Measurements from ENCODE around the gene BAG5.

The BAG5 gene

GRCh38 chr14:103546652-103547454 lies 15.6 kb downstream of the BAG5 start:
- DNase-seq (ENCODE audit: low spot score) = no peak

GRCh38 chr14:103545915-103546651 lies 16.4 kb downstream of the BAG5 start:
- no peak for DNase-seq (ENCODE audit: low spot score)

- DNase-seq (ENCODE audit: low spot score) = no peak
Measured at GRCh38 chr14:103545219-103545914, 17.1 kb downstream of the BAG5 start.

- no peak for DNase-seq (ENCODE audit: low spot score)
Measured at GRCh38 chr14:103544388-103545218, 17.9 kb downstream of the BAG5 start.

GRCh38 chr14:103543721-103544387 lies 18.6 kb downstream of the BAG5 start:
- no peak for DNase-seq (ENCODE audit: low spot score)

DNA sequence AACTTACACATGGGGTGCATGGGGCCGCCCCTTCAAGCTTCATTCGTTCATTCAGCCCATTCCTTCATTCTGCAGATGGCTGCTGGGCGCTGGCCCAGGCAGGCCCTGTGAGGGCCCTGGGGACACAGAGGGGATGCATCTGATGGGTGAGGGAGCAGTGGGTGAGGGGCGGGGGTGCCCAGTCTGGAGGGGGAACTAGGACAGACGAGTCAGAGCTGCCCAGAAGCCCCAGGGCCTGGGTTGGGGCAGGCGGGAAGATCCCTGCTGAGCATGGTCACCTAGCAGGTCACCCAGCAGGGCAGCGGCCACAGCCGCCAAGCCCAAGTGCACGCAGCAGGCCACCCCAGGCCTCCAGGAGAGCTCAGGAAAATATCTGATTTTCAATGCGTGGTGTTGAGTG lies 19.3 kb downstream of the BAG5 start:
- no peak for DNase-seq (ENCODE audit: low spot score)

GRCh38 chr14:103542605-103543088 lies 19.8 kb downstream of the BAG5 start:
- no peak for DNase-seq (ENCODE audit: low spot score)

GRCh38 chr14:103541709-103542604 lies 20.5 kb downstream of the BAG5 start:
- no peak for DNase-seq (ENCODE audit: low spot score)

DNA sequence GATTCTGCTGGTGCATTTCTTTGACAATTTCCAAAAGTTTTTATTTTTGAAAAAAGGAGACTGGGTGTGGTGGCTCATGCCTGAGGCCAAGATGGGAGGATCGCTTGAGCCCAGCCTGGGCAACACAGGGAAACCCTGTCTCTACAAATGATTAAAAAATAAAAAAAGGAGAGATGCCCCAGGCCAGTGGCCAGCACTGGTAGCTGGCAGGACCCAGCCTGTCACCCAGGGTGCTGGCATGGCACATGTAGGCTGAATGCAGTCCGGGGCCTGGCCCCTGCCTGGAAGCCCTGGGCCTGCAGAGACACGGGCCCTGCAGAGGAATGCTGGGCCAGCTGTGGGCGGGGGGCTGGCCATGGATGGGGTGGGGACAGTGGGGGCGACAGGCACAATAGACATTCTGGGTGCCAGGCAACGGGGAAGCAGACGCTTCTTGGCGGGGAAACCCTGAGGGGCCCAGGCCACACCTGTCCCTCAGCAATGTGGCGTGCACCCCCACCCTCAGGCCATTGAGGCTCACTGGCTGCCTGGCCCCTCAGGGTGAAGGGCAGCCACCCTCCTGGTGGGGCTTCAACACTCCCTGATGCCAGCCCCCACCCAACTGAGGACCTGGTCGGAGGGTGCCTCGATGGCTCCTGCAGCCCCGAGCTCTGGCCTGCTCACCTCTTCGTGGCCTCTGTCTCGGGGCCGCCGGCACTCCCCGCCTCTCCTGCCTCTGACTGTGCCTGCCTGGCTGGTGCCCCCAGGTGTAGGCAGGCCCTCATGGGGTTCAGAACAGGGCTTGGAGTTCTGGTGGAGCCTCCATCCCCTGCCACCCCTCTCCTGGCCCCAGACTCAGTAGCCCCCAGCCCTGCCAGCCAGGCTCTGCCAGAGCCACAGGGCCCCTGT lies 21.4 kb downstream of the BAG5 start:
- no peak for DNase-seq (ENCODE audit: low spot score)

DNA sequence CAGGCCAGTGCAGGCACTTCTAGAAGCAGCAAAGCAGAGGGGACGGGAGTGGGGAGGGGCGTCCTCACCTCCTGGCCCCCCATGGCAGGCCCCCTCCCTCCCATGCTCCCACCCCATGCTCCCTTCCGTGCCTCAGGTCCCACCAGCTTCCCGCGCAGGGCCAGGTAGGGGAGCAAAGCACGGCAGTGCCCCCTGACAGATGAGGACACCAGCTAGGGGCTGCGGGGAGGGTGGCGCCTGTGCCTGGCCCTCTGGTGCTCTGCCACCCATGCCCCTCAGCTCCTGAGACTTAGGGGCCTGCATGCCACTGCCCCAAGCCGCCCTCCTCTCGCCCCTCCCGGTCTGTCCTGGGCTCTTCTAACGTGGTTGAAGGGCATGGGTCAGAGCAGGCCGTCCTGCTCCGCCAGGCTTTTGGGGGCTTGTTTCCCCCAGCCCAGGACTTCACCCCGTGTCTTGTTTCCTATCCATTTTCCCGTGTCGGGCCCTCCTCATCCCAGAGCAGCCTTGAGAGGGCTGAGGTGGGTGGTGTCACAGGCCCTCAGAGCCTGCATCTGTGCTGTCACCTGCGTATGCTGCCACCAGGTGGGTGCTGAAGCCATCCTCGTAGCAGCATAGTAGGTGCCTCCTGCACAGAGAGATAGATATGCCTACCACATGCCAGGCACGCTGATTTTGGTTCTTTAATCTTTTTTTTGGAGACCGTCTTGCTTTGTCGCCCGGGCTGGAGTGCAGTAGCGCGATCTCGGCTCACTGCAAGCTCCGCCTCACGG lies 23.2 kb downstream of the BAG5 start:
- no peak for DNase-seq (ENCODE audit: low spot score)

DNA sequence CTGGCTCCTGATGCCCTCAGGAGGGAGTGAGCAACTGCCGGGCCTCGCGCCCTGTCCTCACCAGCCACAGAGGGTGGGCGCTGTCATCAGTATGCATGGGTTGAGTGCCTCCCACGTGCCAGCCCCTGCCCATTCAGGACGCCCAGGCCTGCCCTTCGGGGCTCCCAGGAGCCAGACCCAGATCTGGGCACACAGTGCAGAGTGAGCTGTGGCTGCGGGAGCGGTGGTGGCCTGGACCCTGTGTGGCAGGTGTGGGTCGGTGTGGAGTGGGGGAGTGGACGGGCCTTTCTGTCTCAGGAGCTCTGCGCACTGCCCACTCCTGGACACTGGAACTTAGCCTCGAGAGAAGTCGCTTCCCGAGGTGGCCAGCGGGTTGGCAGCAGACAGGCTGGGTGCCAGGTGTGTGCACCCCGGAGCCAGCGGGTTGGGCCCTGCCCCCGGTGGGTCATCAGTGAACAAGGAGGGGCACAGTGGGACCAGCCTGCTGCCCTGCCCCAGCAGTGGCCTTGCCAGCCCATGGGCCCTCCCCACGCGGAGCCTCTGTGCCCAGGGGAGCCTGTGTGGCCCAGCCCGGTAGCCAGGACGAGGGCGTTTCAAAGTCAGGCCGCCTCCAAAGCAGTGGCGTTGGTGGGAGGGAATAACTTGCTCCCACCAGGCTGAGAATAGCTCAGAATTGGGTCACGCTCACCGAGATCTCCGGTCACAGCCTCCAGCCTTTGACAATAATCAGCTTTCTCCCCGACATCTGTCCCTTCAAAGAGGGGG lies 24.0 kb downstream of the BAG5 start:
- DNase-seq (ENCODE audit: low spot score) = no peak

- no peak for DNase-seq (ENCODE audit: low spot score)
Measured at GRCh38 chr14:103537175-103537990, 25.1 kb downstream of the BAG5 start.

- no peak for DNase-seq (ENCODE audit: low spot score)
Measured at GRCh38 chr14:103536693-103537092, 25.8 kb downstream of the BAG5 start.

DNA sequence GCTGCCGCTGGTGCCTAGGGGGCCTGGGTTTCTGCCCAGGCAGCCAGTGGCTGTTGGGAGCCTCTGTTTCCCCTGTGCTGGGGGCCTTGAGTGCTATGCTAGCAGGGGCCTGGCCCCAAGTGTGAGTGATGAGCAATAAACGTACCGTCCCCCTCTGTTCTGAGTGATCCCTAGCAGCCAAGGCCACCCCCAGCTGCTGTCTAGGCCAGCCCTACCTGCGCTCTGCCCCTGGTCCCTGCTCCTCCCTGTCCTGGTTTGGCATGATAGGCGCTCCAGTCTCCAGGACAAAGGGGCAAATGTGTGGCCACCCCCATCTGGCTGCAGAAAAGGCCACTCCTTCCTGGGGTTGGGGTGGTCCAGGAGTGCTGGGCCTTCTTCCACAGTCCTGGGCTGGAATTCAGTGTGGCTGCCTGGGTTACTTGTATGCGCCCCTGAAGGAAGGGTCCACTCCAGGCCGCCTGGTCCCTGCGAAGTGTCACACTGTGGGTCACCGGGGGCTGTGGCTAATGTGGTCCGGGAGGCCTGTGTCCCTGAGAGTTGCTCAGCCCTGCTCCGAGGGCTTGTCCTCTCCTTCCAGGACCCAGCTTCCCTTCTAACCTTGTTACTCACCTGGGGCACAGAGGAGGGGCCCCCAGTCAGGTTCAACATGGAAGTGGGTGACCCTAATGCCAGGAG lies 26.4 kb downstream of the BAG5 start:
- no peak for DNase-seq (ENCODE audit: low spot score)

- DNase-seq (ENCODE audit: low spot score) = no peak
Measured at GRCh38 chr14:103535081-103535890, 27.2 kb downstream of the BAG5 start.
